Kidney (tissue), 14 donors: ENCODE data around the gene GRIP2. TPM values are rescaled to one million over a fixed set of nuclear protein-coding genes. Genes with fewer than 3 reads are reported as not detected.
A peak's percentile ranks its signal among the peaks of the same experiment; 100 is the strongest.

ENCODE experiments used
- DNase-seq, 5 donors: peaks; one replicate each; pipeline ENCODE4 v3.0.0-alpha.2; 2013 to 2020
- FAIRE-seq: peaks from 2 replicates; lab custom pipeline; 2012; peaks lifted over from hg19 to GRCh38; lab: Jason Lieb, UNC
- H3K27ac ChIP-seq, 2 donors: one replicate each; pipeline ENCODE4 v1.7.0; 2013; ENCODE audit warnings: low read depth in 2 of 2, low read length in 2 of 2, inconsistent platforms in 1 of 2
- H3K27me3 ChIP-seq: one replicate; pipeline ENCODE4 v1.7.1; 2013; ENCODE audit warnings: low read length, inconsistent platforms; ENCODE audit not compliant: control insufficient read depth, insufficient read depth
- H3K36me3 ChIP-seq, 3 donors: one replicate each; pipeline versions ENCODE4 v1.7.0 to v1.7.1; 2013; ENCODE audit warnings: low read length in 3 of 3, control low read depth in 1 of 3, inconsistent platforms in 1 of 3; ENCODE audit not compliant: insufficient read depth in 3 of 3, control insufficient read depth in 2 of 3
- H3K4me1 ChIP-seq, 3 donors: one replicate each; pipeline versions ENCODE4 v1.7.0 to v1.7.1; 2013; ENCODE audit warnings: low read length in 3 of 3, inconsistent platforms in 1 of 3, low read depth in 1 of 3; ENCODE audit not compliant: control insufficient read depth in 2 of 3, insufficient read depth in 2 of 3
- H3K4me3 ChIP-seq, 3 donors: one replicate each; pipeline versions ENCODE4 v1.7.0 to v1.8.1; 2013; ENCODE audit warnings: low read length in 3 of 3, control low read depth in 1 of 3, inconsistent platforms in 1 of 3
- H3K9ac ChIP-seq, 3 donors: one replicate each; pipeline versions ENCODE4 v1.7.0 to v1.7.1; 2013; ENCODE audit warnings: low read length in 3 of 3, control low read depth in 1 of 3, inconsistent platforms in 1 of 3
- H3K9me3 ChIP-seq, 3 donors: one replicate each; pipeline versions ENCODE4 v1.7.0 to v1.7.1; 2013; ENCODE audit warnings: low read length in 3 of 3, control low read depth in 1 of 3, inconsistent platforms in 1 of 3; ENCODE audit not compliant: control insufficient read depth in 2 of 3, insufficient read depth in 1 of 3
- intact Hi-C: fragments of 100-400 bp; cut with DNase I; formaldehyde crosslinking; loops from one replicate; pipeline ENCODE4 v1.11.1; 2022
- polyA plus RNA-seq: library from polyadenylated mRNA; stranded (reverse); fragments of 350-450 nt; fragmentation: Illumina TruSeq; extraction: RNeasy Lipid Tissue Mini Kit (QIAGEN cat#74804); gene quantifications from one replicate; pipeline ENCODE4 v1.2.3, GENCODE V29; 2014; ENCODE audit warnings: low read depth, low replicate concordance; ENCODE audit not compliant: insufficient read depth
- total RNA-seq: library from RNA; stranded (reverse); fragmentation: NEBNext Ultra II Directional; extraction: Animal tissue kit (Norgen Biotek cat#: 25700); gene quantifications from one replicate; pipeline ENCODE4 v1.2.1, GENCODE V29; 2021
- TF ChIP-seq, protein P1 (sequence below): IDR thresholded peaks from 3 replicates; pipeline ENCODE4 v1.5.1; 2012; ENCODE audit warnings: mild to moderate bottlenecking, moderate library complexity, borderline replicate concordance; ENCODE audit not compliant: insufficient read depth; ENCODE audit errors: extremely low read depth
- donor health status: control.
- donor health status: control.
- donor health status: control.
- donor health status: control.
- donor health status: control.
- donor health status: DM: yes; HTN: yes; CAD: no.
- donor health status: Normal renal cell carcinoma (clear cell type).

Gene GRIP2
- total and polyA plus RNA-seq, 2 donors from 2014 or later: 3.0 to 3.2 TPM

DNA sequence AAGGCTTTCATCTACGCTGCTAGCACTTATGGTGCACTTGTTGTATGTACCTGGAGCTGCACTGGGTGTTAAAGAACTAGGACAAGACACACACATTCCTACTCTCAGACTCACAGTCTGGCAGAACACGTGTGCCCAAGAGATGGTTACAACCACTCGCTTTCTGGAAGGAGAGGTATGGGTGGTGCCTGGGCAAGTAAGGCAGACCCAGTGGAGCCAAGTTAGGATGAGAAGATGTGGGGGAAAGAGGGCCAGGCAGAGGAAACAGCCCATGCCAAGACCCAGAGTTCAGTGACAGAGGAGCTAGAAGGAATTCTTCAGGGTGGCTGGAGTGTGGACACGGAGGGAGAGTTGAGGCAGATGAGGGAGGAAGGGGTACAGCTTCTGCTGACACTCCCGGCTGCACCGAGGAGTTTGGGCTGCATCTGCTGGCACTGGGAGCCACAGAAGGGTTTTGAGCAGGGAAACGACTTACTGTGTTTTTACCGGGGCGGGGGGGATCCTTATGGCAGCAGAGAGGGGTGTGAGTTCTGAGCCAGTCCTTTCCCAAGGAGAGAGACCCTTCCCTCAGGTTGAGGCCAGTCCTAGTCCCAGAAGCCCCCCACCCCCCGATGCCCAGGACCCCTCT lies 59.0 kb downstream of the GRIP2 start:
- no peak for FAIRE-seq
- Histone ChIP-seq H3K27ac (no peak overlapping the region), H3K4me3 (no peak overlapping the region), H3K36me3 (peaks cover 0 to 46% (median 11%) of the 10 kb centered on the region in 3 donors), H3K4me1 (peaks cover 0 to 21% (median 2%) of the 10 kb centered on the region in 3 donors), H3K9me3 (no peaks in the 10 kb centered on the region), H3K9ac (no peak overlapping the region), H3K27me3 (no peaks in the 10 kb centered on the region)
- TF ChIP-seq, protein P1, sequence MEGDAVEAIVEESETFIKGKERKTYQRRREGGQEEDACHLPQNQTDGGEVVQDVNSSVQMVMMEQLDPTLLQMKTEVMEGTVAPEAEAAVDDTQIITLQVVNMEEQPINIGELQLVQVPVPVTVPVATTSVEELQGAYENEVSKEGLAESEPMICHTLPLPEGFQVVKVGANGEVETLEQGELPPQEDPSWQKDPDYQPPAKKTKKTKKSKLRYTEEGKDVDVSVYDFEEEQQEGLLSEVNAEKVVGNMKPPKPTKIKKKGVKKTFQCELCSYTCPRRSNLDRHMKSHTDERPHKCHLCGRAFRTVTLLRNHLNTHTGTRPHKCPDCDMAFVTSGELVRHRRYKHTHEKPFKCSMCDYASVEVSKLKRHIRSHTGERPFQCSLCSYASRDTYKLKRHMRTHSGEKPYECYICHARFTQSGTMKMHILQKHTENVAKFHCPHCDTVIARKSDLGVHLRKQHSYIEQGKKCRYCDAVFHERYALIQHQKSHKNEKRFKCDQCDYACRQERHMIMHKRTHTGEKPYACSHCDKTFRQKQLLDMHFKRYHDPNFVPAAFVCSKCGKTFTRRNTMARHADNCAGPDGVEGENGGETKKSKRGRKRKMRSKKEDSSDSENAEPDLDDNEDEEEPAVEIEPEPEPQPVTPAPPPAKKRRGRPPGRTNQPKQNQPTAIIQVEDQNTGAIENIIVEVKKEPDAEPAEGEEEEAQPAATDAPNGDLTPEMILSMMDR: no peak
- DNase-seq: no peak
- intact Hi-C loops: no loop called here

DNA sequence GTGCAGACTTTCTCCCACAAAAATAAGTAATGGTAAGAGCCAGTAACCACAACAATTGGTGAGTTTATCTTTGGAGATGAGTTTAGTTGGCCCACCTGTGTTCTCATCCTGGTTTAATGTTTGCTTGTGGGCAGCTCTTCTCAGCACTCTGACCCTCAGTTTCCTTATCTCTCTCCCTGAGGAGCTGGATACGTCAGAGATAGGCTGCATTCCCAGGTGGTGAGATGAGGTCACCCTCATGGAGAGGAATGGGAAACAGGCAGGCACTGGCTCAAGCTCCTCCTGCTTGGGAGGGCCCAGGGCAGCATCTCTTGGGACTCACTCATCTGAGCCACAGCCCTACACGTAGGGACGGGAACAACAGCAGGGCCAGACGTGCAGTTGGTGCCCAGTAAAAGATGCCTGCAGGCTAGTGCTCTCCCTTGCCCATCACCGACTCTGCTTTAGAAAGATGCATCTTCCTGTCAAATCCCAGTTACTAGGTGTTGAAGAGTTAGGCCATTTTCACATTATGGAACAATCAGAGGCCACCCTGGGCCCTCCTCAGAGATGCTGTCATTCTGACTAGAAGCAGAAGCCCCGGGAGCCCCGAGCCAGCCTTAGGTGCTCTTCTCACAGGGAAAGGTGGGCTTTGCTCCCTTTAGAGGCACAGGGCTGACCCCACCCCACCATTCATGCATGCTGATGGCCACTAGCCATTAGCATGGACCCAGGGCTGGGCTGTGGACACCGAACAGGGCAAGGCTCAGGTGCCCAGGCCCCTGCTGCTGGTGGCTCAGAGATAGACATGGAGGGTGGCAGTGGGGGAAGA lies 59.7 kb downstream of the GRIP2 start:
- intact Hi-C loops: no loop called here
- no peak for FAIRE-seq

GRCh38 chr3:14479591-14479990 lies 60.6 kb downstream of the GRIP2 start:
- Histone ChIP-seq H3K4me3 (no peak overlapping the region), H3K4me1 (peaks cover 0 to 29% (median 2%) of the 10 kb centered on the region in 3 donors), H3K27me3 (no peaks in the 10 kb centered on the region), H3K27ac (no peak overlapping the region), H3K36me3 (peaks cover 0 to 44% (median 6%) of the 10 kb centered on the region in 3 donors), H3K9ac (no peak overlapping the region), H3K9me3 (no peaks in the 10 kb centered on the region)
- intact Hi-C loops: no loop called here
- DNase-seq (peak in 1 of 5 donors; percentile 63), FAIRE-seq (no peak)
- TF ChIP-seq, protein P1: no peak

More for the DNA sequence above, 59.7 kb downstream of the GRIP2 start:
- Histone ChIP-seq H3K27ac (no peak overlapping the region), H3K9ac (no peak overlapping the region), H3K9me3 (no peaks in the 10 kb centered on the region), H3K4me3 (no peak overlapping the region), H3K27me3 (no peaks in the 10 kb centered on the region), H3K36me3 (peaks cover 0 to 46% (median 10%) of the 10 kb centered on the region in 3 donors), H3K4me1 (peaks cover 0 to 25% (median 2%) of the 10 kb centered on the region in 3 donors)
- peak in 1 of 5 donors; percentile 55 for DNase-seq
- TF ChIP-seq, protein P1: no peak
